Measurements from ENCODE around the gene ZNF581. TPM values are rescaled to one million over a fixed set of nuclear protein-coding genes. Genes with fewer than 3 reads are reported as not detected.

Gene ZNF581
- total RNA-seq, 4 donors from 2014 or later: 5.7 to 19.4 (median 8.8) TPM

DNA sequence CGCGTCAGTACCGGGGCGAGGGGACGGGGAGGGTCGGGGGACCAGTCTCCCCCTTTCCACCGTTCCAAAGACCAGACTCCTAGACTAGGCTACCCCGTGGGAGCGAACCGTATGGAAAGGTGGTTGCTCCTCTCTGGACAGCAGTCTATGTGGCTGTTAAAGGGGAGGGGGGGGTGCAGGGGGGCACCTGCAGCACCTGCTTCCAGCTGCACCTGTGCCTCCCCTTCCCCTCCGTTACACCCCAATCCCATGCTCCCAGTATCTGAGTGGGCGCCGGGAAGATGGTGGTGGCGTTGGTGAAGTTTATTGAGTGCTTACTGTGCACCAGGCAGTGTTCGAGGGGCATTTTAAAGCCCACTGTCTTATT lies 42.8 kb upstream of the ZNF581 start:
- Histone ChIP-seq H3K36me3 (peaks cover 0 to 35% (median 0%) of the 10 kb centered on the region in 3 donors), H3K9me3 (no peaks in the 10 kb centered on the region), H3K27me3 (no peaks in the 10 kb centered on the region), H3K4me3 (peak overlapping the region; percentile 50 to 86 (median 76)), H3K27ac (peak overlapping the region; percentile 88 to 99 (median 95)), H3K4me1 (peaks cover 0 to 40% (median 7%) of the 10 kb centered on the region in 4 donors)
- WGBS, 2 donors: 8 to 12% methylated on average over 7 to 9 of the region's 15 CpGs
- no peak for DNase-seq (ENCODE audit: low spot score in 2 of 2)
- no peak for TF ChIP-seq EP300 (IDR thresholded peaks at IDR 0.05)
- TF ChIP-seq POLR2A (IDR thresholded peaks at IDR 0.05): no peak
- TF ChIP-seq, protein P1, sequence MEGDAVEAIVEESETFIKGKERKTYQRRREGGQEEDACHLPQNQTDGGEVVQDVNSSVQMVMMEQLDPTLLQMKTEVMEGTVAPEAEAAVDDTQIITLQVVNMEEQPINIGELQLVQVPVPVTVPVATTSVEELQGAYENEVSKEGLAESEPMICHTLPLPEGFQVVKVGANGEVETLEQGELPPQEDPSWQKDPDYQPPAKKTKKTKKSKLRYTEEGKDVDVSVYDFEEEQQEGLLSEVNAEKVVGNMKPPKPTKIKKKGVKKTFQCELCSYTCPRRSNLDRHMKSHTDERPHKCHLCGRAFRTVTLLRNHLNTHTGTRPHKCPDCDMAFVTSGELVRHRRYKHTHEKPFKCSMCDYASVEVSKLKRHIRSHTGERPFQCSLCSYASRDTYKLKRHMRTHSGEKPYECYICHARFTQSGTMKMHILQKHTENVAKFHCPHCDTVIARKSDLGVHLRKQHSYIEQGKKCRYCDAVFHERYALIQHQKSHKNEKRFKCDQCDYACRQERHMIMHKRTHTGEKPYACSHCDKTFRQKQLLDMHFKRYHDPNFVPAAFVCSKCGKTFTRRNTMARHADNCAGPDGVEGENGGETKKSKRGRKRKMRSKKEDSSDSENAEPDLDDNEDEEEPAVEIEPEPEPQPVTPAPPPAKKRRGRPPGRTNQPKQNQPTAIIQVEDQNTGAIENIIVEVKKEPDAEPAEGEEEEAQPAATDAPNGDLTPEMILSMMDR (IDR thresholded peaks at IDR 0.05): no peak

DNA sequence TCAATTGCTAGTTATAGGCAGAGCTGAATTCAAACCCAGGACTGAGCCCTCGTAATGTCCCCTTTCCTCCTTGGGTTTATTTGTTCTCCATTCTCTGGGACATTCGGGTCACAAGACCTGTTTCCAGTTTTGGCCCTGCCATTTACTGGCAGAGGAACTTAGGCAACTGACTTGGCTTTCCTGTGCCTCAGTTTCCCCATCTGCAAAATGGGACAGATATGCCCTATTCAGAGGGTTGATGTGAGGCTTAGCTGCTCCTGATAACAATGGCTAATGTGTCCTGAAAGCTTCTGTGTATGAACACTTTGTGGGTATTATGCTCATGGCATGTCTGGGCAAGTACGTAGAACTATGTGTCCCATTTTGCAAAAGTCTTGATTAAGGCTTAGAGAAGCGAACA lies 42.4 kb upstream of the ZNF581 start:
- Histone ChIP-seq H3K27ac (peak overlapping the region; percentile 88 to 99 (median 95)), H3K4me1 (peaks cover 0 to 42% (median 8%) of the 10 kb centered on the region in 4 donors), H3K9me3 (no peaks in the 10 kb centered on the region), H3K4me3 (peak overlapping the region; percentile 50 to 86 (median 76)), H3K27me3 (no peaks in the 10 kb centered on the region), H3K36me3 (peaks cover 0 to 30% (median 0%) of the 10 kb centered on the region in 3 donors)
- 73 to 75% methylated on average over 4 of the region's 4 CpGs for WGBS, 2 donors
- DNase-seq (ENCODE audit: low spot score in 2 of 2): no peak
- TF ChIP-seq POLR2A (IDR thresholded peaks at IDR 0.05): no peak
- TF ChIP-seq EP300 (IDR thresholded peaks at IDR 0.05): no peak
- TF ChIP-seq, protein P1 (IDR thresholded peaks at IDR 0.05): no peak

DNA sequence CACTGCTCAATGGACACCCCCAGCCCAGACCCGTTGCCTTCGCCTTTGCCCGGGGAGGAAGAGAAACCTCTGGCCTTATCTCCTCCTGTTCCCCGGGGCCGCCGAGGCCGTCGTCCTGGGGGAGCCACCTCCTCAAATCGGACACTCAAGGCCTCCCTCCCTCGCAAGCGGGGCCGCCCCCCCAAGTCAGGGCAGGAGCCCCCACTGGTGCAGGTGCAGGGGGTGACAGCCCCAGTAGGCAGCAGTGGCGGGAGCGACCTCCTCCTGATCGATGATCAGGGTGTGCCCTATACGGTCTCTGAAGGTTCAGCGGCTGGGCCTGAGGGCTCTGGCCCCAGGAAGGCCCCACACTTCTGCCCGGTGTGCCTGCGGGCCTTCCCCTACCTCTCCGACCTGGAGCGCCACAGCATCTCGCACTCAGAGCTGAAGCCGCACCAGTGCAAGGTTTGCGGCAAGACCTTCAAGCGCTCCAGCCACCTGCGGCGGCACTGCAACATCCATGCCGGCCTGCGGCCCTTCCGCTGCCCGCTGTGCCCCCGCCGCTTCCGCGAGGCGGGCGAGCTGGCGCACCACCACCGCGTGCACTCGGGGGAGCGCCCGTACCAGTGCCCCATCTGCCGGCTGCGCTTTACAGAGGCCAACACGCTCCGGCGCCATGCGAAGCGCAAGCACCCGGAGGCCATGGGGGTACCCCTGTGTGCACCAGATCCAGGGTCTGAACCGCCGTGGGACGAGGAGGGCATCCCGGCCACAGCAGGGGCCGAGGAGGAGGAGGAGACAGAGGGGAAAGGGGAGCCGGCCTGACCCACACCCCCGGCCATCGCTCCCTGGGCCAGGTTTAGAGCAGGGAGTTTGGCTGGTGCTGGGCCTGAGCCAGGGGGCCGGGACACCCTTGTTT lies 41.1 kb upstream of the ZNF581 start:
- Histone ChIP-seq H3K27me3 (no peaks in the 10 kb centered on the region), H3K4me3 (no peak overlapping the region), H3K4me1 (peaks cover 0 to 55% (median 15%) of the 10 kb centered on the region in 4 donors), H3K9me3 (no peaks in the 10 kb centered on the region), H3K36me3 (peaks cover 0 to 17% (median 0%) of the 10 kb centered on the region in 3 donors), H3K27ac (peak overlapping the region in 1 of 4 donors; percentile 91)
- WGBS, 2 donors: 89 to 95% methylated on average over 50 to 60 of the region's 60 CpGs
- DNase-seq (ENCODE audit: low spot score in 2 of 2): no peak
- TF ChIP-seq POLR2A (IDR thresholded peaks at IDR 0.05): no peak
- TF ChIP-seq EP300 (IDR thresholded peaks at IDR 0.05): no peak
- TF ChIP-seq, protein P1 (IDR thresholded peaks at IDR 0.05): no peak

DNA sequence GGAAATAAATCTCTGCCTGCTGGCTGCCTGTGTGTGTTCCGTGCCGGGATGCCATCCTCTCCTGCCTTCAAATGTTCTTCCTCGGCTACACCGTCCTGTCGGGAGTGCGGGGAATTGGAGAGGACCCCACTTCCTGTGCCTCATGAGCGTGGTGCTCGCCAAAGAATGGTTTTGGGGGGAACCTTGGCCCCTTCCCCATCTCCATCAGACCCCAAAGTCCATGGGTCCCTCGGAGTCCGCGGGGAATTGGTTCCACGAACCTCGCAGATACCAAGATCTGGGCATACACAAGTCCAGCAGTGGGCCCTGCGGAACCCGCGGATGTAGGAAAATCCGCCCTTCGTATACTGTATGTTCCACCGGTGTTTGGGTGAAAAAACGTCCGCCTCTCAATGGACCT lies 40.3 kb upstream of the ZNF581 start:
- Histone ChIP-seq H3K4me3 (no peak overlapping the region), H3K36me3 (peaks cover 0 to 12% (median 0%) of the 10 kb centered on the region in 3 donors), H3K27me3 (no peaks in the 10 kb centered on the region), H3K9me3 (no peaks in the 10 kb centered on the region), H3K27ac (no peak overlapping the region), H3K4me1 (peaks cover 0 to 61% (median 15%) of the 10 kb centered on the region in 4 donors)
- 83 to 94% methylated on average over 19 to 21 of the region's 21 CpGs for WGBS, 2 donors
- TF ChIP-seq, protein P1 (IDR thresholded peaks at IDR 0.05): no peak
- TF ChIP-seq EP300 (IDR thresholded peaks at IDR 0.05) (no peak), POLR2A (IDR thresholded peaks at IDR 0.05) (no peak)
- DNase-seq (ENCODE audit: low spot score in 2 of 2): no peak

Data from tibial nerve (tissue), 4 donors.